ENCODE results near the gene SMIM38. TPM values are rescaled to one million over a fixed set of nuclear protein-coding genes. Genes with fewer than 3 reads are reported as not detected.

Gene SMIM38
- 0.34 TPM in 1 of 2 replicates, not detected in the other for total RNA-seq

- no peak for TF ChIP-seq CTCF (IDR thresholded peaks at IDR 0.05; ENCODE audit: insufficient read depth, low read length, poor library complexity, severe bottlenecking)
- H3K4me3 ChIP-seq (ENCODE audit: low read depth, low read length): no peak within 1 kb of the TSS
- no peak for DNase-seq (ENCODE audit: low read depth)
- no peaks in the 10 kb centered on the region for H3K36me3 ChIP-seq (ENCODE audit: control insufficient read depth, insufficient read depth, low read length)
- no peaks in the 10 kb centered on the region for H3K27me3 ChIP-seq (ENCODE audit: control insufficient read depth, insufficient read depth, low read length)
Measured at GRCh38 chr11:69155302-69156234, at the start of gene SMIM38. SMIM38 (plus strand) TSS chr11:69155935; CDS start chr11:69157847, 1,912 bp downstream.

GRCh38 chr11:69106031-69106811 lies 49.5 kb upstream of the SMIM38 start:
- Histone ChIP-seq H3K36me3 (ENCODE audit: control insufficient read depth, insufficient read depth, low read length) (no peaks in the 10 kb centered on the region), H3K4me3 (ENCODE audit: low read depth, low read length) (no peak overlapping the region), H3K27me3 (ENCODE audit: control insufficient read depth, insufficient read depth, low read length) (peaks cover 2% of the 10 kb centered on the region)
- no peak for TF ChIP-seq CTCF (IDR thresholded peaks at IDR 0.05; ENCODE audit: insufficient read depth, low read length, poor library complexity, severe bottlenecking)
- DNase-seq (ENCODE audit: low read depth): no peak

GRCh38 chr11:69107413-69107812 lies 48.3 kb upstream of the SMIM38 start:
- TF ChIP-seq CTCF (IDR thresholded peaks at IDR 0.05; ENCODE audit: insufficient read depth, low read length, poor library complexity, severe bottlenecking): no peak
- Histone ChIP-seq H3K4me3 (ENCODE audit: low read depth, low read length) (no peak overlapping the region), H3K27me3 (ENCODE audit: control insufficient read depth, insufficient read depth, low read length) (peaks cover 2% of the 10 kb centered on the region), H3K36me3 (ENCODE audit: control insufficient read depth, insufficient read depth, low read length) (no peaks in the 10 kb centered on the region)
- DNase-seq (ENCODE audit: low read depth): no peak

- Histone ChIP-seq H3K36me3 (ENCODE audit: control insufficient read depth, insufficient read depth, low read length) (no peaks in the 10 kb centered on the region), H3K4me3 (ENCODE audit: low read depth, low read length) (no peak overlapping the region), H3K27me3 (ENCODE audit: control insufficient read depth, insufficient read depth, low read length) (peaks cover 2% of the 10 kb centered on the region)
- DNase-seq (ENCODE audit: low read depth): no peak
- no peak for TF ChIP-seq CTCF (IDR thresholded peaks at IDR 0.05; ENCODE audit: insufficient read depth, low read length, poor library complexity, severe bottlenecking)
Measured at GRCh38 chr11:69108030-69108429, 47.7 kb upstream of the SMIM38 start.

GRCh38 chr11:69108559-69108958 lies 47.2 kb upstream of the SMIM38 start:
- no peak for TF ChIP-seq CTCF (IDR thresholded peaks at IDR 0.05; ENCODE audit: insufficient read depth, low read length, poor library complexity, severe bottlenecking)
- Histone ChIP-seq H3K36me3 (ENCODE audit: control insufficient read depth, insufficient read depth, low read length) (no peaks in the 10 kb centered on the region), H3K4me3 (ENCODE audit: low read depth, low read length) (no peak overlapping the region), H3K27me3 (ENCODE audit: control insufficient read depth, insufficient read depth, low read length) (peaks cover 4% of the 10 kb centered on the region)
- no peak for DNase-seq (ENCODE audit: low read depth)
